Measurements from ENCODE around the gene CCDC134.

DNA sequence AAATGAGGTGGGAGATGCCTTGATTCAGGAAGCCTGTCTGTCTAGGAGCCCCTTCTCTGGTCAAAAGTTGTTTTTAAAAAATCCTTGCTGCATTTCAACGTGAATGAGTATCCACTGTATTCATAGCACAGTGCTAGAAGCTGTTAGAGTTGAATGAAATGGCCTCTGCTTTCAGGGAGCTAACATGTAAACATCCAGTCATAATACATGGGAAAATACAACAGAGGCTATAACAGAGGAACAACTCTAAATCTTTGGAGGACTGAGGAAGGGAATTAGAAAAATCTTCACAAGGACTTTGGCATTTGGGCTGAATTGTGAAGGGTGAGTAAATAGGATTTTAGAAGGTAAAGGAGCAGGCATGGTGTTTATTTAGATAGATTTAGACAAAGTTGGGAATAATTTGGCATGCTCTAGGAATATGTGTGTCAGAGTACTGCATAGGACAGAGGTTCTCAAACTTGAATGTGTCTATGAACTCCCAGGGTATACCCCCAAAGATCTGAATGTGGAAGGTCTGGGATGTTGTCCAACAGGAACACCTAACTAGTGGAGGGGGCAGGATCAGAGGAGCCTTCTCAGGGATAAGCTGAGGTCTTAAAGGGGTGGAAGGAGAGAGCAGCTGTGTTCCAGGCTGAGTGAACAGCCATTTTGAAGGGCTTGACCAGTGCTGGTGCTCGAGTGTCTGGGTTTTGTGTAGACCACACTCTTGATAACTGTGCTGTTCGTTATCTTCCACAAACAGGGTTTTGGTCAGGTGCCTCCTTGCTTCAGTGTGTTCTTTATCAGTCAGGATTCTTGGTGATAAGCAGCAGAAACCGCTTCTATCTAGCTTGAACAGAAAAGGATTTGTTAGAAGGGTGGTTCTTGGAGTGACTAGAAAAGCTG is 45.1 kb downstream of the CCDC134 start:
- TF ChIP-seq, protein P1, sequence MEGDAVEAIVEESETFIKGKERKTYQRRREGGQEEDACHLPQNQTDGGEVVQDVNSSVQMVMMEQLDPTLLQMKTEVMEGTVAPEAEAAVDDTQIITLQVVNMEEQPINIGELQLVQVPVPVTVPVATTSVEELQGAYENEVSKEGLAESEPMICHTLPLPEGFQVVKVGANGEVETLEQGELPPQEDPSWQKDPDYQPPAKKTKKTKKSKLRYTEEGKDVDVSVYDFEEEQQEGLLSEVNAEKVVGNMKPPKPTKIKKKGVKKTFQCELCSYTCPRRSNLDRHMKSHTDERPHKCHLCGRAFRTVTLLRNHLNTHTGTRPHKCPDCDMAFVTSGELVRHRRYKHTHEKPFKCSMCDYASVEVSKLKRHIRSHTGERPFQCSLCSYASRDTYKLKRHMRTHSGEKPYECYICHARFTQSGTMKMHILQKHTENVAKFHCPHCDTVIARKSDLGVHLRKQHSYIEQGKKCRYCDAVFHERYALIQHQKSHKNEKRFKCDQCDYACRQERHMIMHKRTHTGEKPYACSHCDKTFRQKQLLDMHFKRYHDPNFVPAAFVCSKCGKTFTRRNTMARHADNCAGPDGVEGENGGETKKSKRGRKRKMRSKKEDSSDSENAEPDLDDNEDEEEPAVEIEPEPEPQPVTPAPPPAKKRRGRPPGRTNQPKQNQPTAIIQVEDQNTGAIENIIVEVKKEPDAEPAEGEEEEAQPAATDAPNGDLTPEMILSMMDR (IDR thresholded peaks at IDR 0.05) = no peak
- no peak for TF ChIP-seq POLR2A (IDR thresholded peaks at IDR 0.05)

Data from suprapubic skin (tissue), 3 donors.